Upper lobe of left lung (tissue), 6 donors: ENCODE data around the gene FLCN. TPM values are rescaled to one million over a fixed set of nuclear protein-coding genes. Genes with fewer than 3 reads are reported as not detected.
"Not testable (repeated sequence)": the region's sequence is repeated elsewhere in the genome, so short reads cannot be mapped to it uniquely, and the experiment has no call there.

Experiments used
- ATAC-seq, 2 donors: fragments of 200-7000 bp; cut with Tn5 transposase; one replicate each; pipeline ENCODE4 v1.9.1; 2022; ENCODE audit warnings: mild to moderate bottlenecking in 2 of 2, moderate library complexity in 2 of 2; ENCODE audit not compliant: low FRiP score in 2 of 2
- DNase-seq, 2 donors: peaks; one replicate each; pipeline ENCODE4 v3.0.0-alpha.2; 2019 to 2020
- H3K27ac ChIP-seq, 4 donors: fragments of 200-600 bp; sonication (generic); one replicate each; pipeline ENCODE4 v1.5.1; 2016 to 2019
- H3K27me3 ChIP-seq, 4 donors: fragments of 200-600 bp; sonication (generic); one replicate each; pipeline ENCODE4 v1.5.1; 2017 to 2019
- H3K36me3 ChIP-seq, 4 donors: fragments of 200-600 bp; sonication (generic); one replicate each; pipeline ENCODE4 v1.5.1; 2016 to 2019
- H3K4me1 ChIP-seq, 4 donors: fragments of 200-600 bp; sonication (generic); one replicate each; pipeline ENCODE4 v1.5.1; 2018 to 2019
- H3K4me3 ChIP-seq, 4 donors: fragments of 200-600 bp; sonication (generic); one replicate each; pipeline ENCODE4 v1.5.1; 2017 to 2019; ENCODE audit warnings: mild to moderate bottlenecking in 2 of 4, moderate library complexity in 1 of 4
- H3K9me3 ChIP-seq, 4 donors: fragments of 200-600 bp; sonication (generic); one replicate each; pipeline ENCODE4 v1.5.1; 2018 to 2019
- CTCF ChIP-seq, 6 experiments: fragments of 450-650 bp in 4 of 6; fragments of 200-600 bp in 2 of 6; sonication (generic) in 2 of 6; IDR thresholded peaks; one replicate each; pipeline ENCODE4 v1.5.1; 2016 to 2019; ENCODE audit warnings: antibody characterized with exemption in 6 of 6
- EP300 ChIP-seq, 4 donors: sonication (generic); formaldehyde crosslinking; IDR thresholded peaks; one replicate each; pipeline ENCODE4 v1.5.1; 2017; ENCODE audit warnings: antibody characterized with exemption in 4 of 4, control low read depth in 2 of 4
- POLR2A ChIP-seq, 4 donors: fragments of 450-650 bp; IDR thresholded peaks; one replicate each; pipeline ENCODE4 v1.5.1; 2016 to 2017; ENCODE audit warnings: antibody characterized with exemption in 4 of 4, mild to moderate bottlenecking in 2 of 4
- POLR2AphosphoS5 ChIP-seq, 2 donors: sonication (generic); formaldehyde crosslinking; IDR thresholded peaks; one replicate each; pipeline ENCODE4 v1.5.1; 2017; ENCODE audit warnings: antibody characterized with exemption in 2 of 2
- WGBS, 2 donors: methylation state at CpG; one replicate each; pipeline ENCODE4 v1.1.5; 2017 to 2018; 5-methylcytosine and 5-hydroxymethylcytosine counted together
- total RNA-seq, 6 donors: library from RNA; depleted of rRNA in 4 of 6; stranded (reverse); fragments of >200 nt in 4 of 6; gene quantifications; one replicate each; pipeline versions ENCODE4 v1.1.0 to v1.2.1, GENCODE V29; 2016 to 2021
- donor health status: DM: no; HTN: no; CAD: no; lungs with moderate emphysema.
- donor health status: DM: no; HTN: yes; CAD: no; lungs with severe emphysema.

The FLCN gene, protein sequence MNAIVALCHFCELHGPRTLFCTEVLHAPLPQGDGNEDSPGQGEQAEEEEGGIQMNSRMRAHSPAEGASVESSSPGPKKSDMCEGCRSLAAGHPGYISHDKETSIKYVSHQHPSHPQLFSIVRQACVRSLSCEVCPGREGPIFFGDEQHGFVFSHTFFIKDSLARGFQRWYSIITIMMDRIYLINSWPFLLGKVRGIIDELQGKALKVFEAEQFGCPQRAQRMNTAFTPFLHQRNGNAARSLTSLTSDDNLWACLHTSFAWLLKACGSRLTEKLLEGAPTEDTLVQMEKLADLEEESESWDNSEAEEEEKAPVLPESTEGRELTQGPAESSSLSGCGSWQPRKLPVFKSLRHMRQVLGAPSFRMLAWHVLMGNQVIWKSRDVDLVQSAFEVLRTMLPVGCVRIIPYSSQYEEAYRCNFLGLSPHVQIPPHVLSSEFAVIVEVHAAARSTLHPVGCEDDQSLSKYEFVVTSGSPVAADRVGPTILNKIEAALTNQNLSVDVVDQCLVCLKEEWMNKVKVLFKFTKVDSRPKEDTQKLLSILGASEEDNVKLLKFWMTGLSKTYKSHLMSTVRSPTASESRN
- 100 to 1,000 TPM in 4 of 6 donors, 10 to 100 TPM in 2; 62.3 to 420 (median 103) TPM for total RNA-seq

GRCh38 chr17:17237026-17237799 lies at the start of gene FLCN:
Gene FLCN (minus strand): TSS chr17:17237168. CDS start chr17:17228137, 9,031 bp downstream.
- H3K9me3 ChIP-seq, result no peaks in the 10 kb centered on the region
- H3K4me3 ChIP-seq, result peak within 1 kb of the TSS; percentile 93 to 100 (median 98)
- TF ChIP-seq POLR2AphosphoS5 (IDR thresholded peaks at IDR 0.05) (peak; percentile 60 to 91), POLR2A (IDR thresholded peaks at IDR 0.05) (peak in 3 of 4 donors; percentile 57 to 90 (median 86)), EP300 (IDR thresholded peaks at IDR 0.05) (no peak), CTCF (IDR thresholded peaks at IDR 0.05) (peak in 4 of 6 experiments; percentile 18 to 43 (median 34))
- H3K27me3 ChIP-seq, result no peaks in the 10 kb centered on the region
- ATAC-seq (peak; percentile 96 to 97), DNase-seq (peak; percentile 94 to 97)
- peak within 1 kb of the TSS; percentile 93 to 99 (median 97) for H3K27ac ChIP-seq
- WGBS, 2 donors, result 0% methylated on average over 24 to 27 of the region's 53 CpGs
- H3K36me3 ChIP-seq, result peaks cover 0 to 7% (median 5%) of the 10 kb centered on the region in 4 donors
- peaks cover 21 to 40% (median 28%) of the 10 kb centered on the region in 4 donors for H3K4me1 ChIP-seq

- H3K9me3 ChIP-seq, result no peaks in the 10 kb centered on the region
- H3K27ac ChIP-seq, result no peak overlapping the region
- 93% methylated on average over 5 of the region's 5 CpGs for WGBS, 2 donors
- no peak overlapping the region for H3K4me3 ChIP-seq
- peaks cover 0 to 7% (median 2%) of the 10 kb centered on the region in 4 donors for H3K4me1 ChIP-seq
- H3K27me3 ChIP-seq, result no peaks in the 10 kb centered on the region
- no peak for TF ChIP-seq POLR2A (IDR thresholded peaks at IDR 0.05)
- TF ChIP-seq POLR2AphosphoS5 (IDR thresholded peaks at IDR 0.05), result no peak
- TF ChIP-seq CTCF (IDR thresholded peaks at IDR 0.05), result no peak
- no peak for TF ChIP-seq EP300 (IDR thresholded peaks at IDR 0.05)
- no peaks in the 10 kb centered on the region for H3K36me3 ChIP-seq
- DNase-seq (no peak), ATAC-seq (no peak)
Observed at GRCh38 chr17:17285951-17286350, 49.0 kb upstream of the FLCN start.

GRCh38 chr17:17280613-17281549 lies 43.9 kb upstream of the FLCN start, which contains the start of gene COPS3:
Gene COPS3 (minus strand): TSS chr17:17281246. CDS start chr17:17281186, 60 bp downstream.
- H3K27me3 ChIP-seq, result no peaks in the 10 kb centered on the region
- no peaks in the 10 kb centered on the region for H3K9me3 ChIP-seq
- DNase-seq (peak; percentile 97 to 99), ATAC-seq (peak; percentile 97 to 98)
- peak within 1 kb of the TSS; percentile 93 to 98 (median 98) for H3K27ac ChIP-seq
- H3K36me3 ChIP-seq, result peaks cover 0 to 3% (median 0%) of the 10 kb centered on the region in 4 donors
- TF ChIP-seq POLR2A (IDR thresholded peaks at IDR 0.05) (peak in 3 of 4 donors; percentile 67 to 87 (median 73)), EP300 (IDR thresholded peaks at IDR 0.05) (peak in 1 of 4 donors; percentile 60), POLR2AphosphoS5 (IDR thresholded peaks at IDR 0.05) (peak; percentile 85 to 93), CTCF (IDR thresholded peaks at IDR 0.05) (peak in 1 of 6 experiments; percentile 25)
- peak within 1 kb of the TSS; percentile 63 to 97 (median 89) for H3K4me3 ChIP-seq
- WGBS, 2 donors, result 0 to 1% methylated on average over 23 to 70 of the region's 80 CpGs
- H3K4me1 ChIP-seq, result peaks cover 24 to 40% (median 35%) of the 10 kb centered on the region in 4 donors

- no peaks in the 10 kb centered on the region for H3K27me3 ChIP-seq
- DNase-seq (no peak), ATAC-seq (no peak)
- no peak overlapping the region for H3K4me3 ChIP-seq
- peaks cover 2 to 11% (median 10%) of the 10 kb centered on the region in 4 donors for H3K36me3 ChIP-seq
- H3K27ac ChIP-seq, result no peak overlapping the region
- peaks cover 24 to 44% (median 35%) of the 10 kb centered on the region in 4 donors for H3K4me1 ChIP-seq
- WGBS, 2 donors, result 82 to 83% methylated on average over 4 of the region's 4 CpGs
- no peak for TF ChIP-seq EP300 (IDR thresholded peaks at IDR 0.05)
- TF ChIP-seq POLR2AphosphoS5 (IDR thresholded peaks at IDR 0.05), result no peak
- no peak for TF ChIP-seq POLR2A (IDR thresholded peaks at IDR 0.05)
- TF ChIP-seq CTCF (IDR thresholded peaks at IDR 0.05), result no peak
- no peaks in the 10 kb centered on the region for H3K9me3 ChIP-seq
Observed at GRCh38 chr17:17279316-17279715, 42.3 kb upstream of the FLCN start.

- Histone ChIP-seq H3K4me1 (peaks cover 24 to 44% (median 35%) of the 10 kb centered on the region in 4 donors), H3K36me3 (peaks cover 10 to 28% (median 25%) of the 10 kb centered on the region in 4 donors)
- not testable (repeated sequence) for ATAC-seq, DNase-seq, H3K27me3 ChIP-seq, H3K4me3 ChIP-seq, H3K27ac ChIP-seq, H3K9me3 ChIP-seq
- 87 to 97% methylated on average over 5 of the region's 5 CpGs for WGBS, 2 donors
Observed at GRCh38 chr17:17277431-17277830, 40.5 kb upstream of the FLCN start.
